ENCODE measurements around the gene TMEM120A.

The TMEM120A gene

DNA sequence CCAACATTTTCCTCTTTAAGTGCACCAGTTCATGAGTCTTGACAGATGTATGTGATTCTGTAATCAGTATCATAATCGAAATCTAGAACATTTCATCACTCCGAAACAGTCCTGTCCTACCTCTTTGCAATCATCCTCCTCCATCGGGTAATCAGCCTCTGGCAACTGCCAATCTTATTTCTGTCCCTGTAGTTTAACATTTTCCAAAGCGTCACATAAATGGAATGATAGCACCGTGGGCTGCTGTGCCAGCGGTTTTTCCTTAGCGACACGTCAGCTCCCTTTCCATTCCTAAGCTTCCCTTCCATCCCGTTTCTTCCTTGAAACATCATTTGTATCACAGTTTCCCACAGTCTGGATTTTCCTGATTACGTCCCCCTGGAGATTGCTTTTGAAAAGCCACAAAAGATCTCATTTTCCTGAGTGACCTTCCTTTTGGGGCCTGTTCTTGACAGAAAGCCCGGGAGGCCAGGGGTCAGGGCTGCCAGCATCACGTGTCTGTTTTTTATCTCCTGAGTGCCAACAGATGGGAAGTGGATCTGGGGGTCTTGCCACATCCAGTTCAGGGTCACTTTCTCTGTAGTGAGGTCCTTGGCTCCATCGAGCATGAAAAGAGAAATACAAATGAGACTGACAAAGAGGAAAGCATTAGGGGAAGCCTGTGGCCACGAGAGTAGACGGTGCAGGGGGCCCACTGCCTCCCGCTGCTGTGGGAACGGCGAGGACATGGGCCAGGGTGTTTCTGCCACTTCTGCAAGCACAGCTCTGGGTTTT, 31.6 kb downstream of the TMEM120A start:
- DNase-seq (ENCODE audit: low read depth in 1 of 2, low spot score in 1 of 2), result no peak
- TF ChIP-seq POLR2AphosphoS5 (IDR thresholded peaks at IDR 0.05; ENCODE audit: low read depth) (no peak), CTCF (IDR thresholded peaks at IDR 0.05; ENCODE audit: insufficient read depth, low read length) (no peak), GABPA (IDR thresholded peaks at IDR 0.05; ENCODE audit: low read depth) (no peak), SPI1 (IDR thresholded peaks at IDR 0.05; ENCODE audit: borderline replicate concordance, low read depth) (no peak), REST (IDR thresholded peaks at IDR 0.05; ENCODE audit: insufficient replicate concordance, low read depth) (no peak)
- no peak overlapping the region for H3K27ac ChIP-seq (replicated peaks)
- H3K4me3 ChIP-seq (replicated peaks; ENCODE audit: insufficient read depth, low read length), result no peak overlapping the region
- no peaks in the 10 kb centered on the region for H3K27me3 ChIP-seq (ENCODE audit: insufficient read depth, poor library complexity, severe bottlenecking)

GRCh38 chr7:75961218-75961617, 33.2 kb downstream of the TMEM120A start:
- H3K4me3 ChIP-seq (replicated peaks; ENCODE audit: insufficient read depth, low read length), result no peak overlapping the region
- TF ChIP-seq REST (IDR thresholded peaks at IDR 0.05; ENCODE audit: insufficient replicate concordance, low read depth), result no peak
- no peak for DNase-seq (ENCODE audit: low read depth in 1 of 2, low spot score in 1 of 2)

DNA sequence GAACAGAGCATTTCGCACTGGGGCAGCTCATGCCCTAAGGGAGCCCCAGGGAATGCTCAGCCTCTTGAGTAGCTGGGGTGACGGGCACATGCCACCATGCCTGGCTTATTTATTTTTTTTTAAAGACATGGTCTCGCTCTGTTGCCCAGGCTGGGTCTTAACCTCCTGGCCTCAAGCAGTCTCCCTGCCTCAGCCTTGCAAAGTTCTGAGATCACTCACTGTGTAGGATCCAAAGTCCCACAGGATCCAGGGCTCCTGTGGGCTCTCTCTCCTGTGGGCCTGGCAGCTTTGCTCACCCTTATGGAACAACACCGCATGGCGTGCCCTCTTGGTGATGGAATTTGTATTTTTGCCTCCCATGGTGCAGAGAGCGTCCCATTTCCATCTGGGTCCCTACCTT, 34.0 kb downstream of the TMEM120A start:
- H3K27ac ChIP-seq (replicated peaks), result no peak overlapping the region
- TF ChIP-seq CTCF (IDR thresholded peaks at IDR 0.05; ENCODE audit: insufficient read depth, low read length) (no peak), GABPA (IDR thresholded peaks at IDR 0.05; ENCODE audit: low read depth) (no peak), POLR2AphosphoS5 (IDR thresholded peaks at IDR 0.05; ENCODE audit: low read depth) (no peak), REST (IDR thresholded peaks at IDR 0.05; ENCODE audit: insufficient replicate concordance, low read depth) (no peak), SPI1 (IDR thresholded peaks at IDR 0.05; ENCODE audit: borderline replicate concordance, low read depth) (no peak)
- no peak overlapping the region for H3K4me3 ChIP-seq (replicated peaks; ENCODE audit: insufficient read depth, low read length)
- no peak for DNase-seq (ENCODE audit: low read depth in 1 of 2, low spot score in 1 of 2)
- H3K27me3 ChIP-seq (ENCODE audit: insufficient read depth, poor library complexity, severe bottlenecking), result no peaks in the 10 kb centered on the region

More at GRCh38 chr7:75961218-75961617, 33.2 kb downstream of the TMEM120A start:
- Histone ChIP-seq H3K27me3 (ENCODE audit: insufficient read depth, poor library complexity, severe bottlenecking) (no peaks in the 10 kb centered on the region), H3K27ac (replicated peaks) (no peak overlapping the region)

Data from HL-60 (cell line).